ENCODE results near the gene QSOX2.

The QSOX2 gene

GRCh38 chr9:136253246-136254130, 7.9 kb upstream of the QSOX2 start:
- H3K4me3 ChIP-seq (ENCODE audit: low read depth, low read length): no peak overlapping the region
- H3K27me3 ChIP-seq (ENCODE audit: control insufficient read depth, insufficient read depth, low read length): no peaks in the 10 kb centered on the region
- no peak overlapping the region for H3K27ac ChIP-seq (ENCODE audit: low read depth, low read length)
- no peak overlapping the region for H3K9ac ChIP-seq (ENCODE audit: low read depth, low read length)
- no peaks in the 10 kb centered on the region for H3K36me3 ChIP-seq (ENCODE audit: control insufficient read depth, insufficient read depth, low read length)
- H3K4me1 ChIP-seq (ENCODE audit: control insufficient read depth, insufficient read depth, low read length): no peaks in the 10 kb centered on the region
- no peaks in the 10 kb centered on the region for H3K9me3 ChIP-seq (ENCODE audit: control insufficient read depth, insufficient read depth, low read length)

DNA sequence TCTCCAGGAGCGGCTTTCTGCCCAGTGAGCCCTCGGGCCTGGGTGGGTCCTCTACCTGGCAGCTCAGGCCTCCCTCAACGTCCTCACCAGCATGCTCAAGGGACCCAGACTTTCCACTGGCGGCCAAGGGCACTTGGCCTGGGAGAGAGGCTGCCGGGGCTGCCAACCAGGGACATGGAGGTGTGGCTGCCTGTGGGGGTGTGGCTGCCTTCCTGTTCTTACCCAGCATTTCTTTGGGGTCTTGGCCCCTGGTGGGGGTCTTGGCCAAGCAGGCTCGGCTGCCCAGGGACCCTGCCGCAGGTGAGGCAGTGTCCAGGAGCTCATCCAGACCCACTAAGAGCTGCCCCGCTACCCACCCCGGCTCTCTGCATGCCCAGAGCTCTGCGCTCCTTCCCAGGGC, 7.2 kb upstream of the QSOX2 start:
- Histone ChIP-seq H3K4me1 (ENCODE audit: control insufficient read depth, insufficient read depth, low read length) (peaks cover 3% of the 10 kb centered on the region; the same call in 1 of the 2 replicates), H3K27ac (ENCODE audit: low read depth, low read length) (no peak overlapping the region), H3K4me3 (ENCODE audit: low read depth, low read length) (no peak overlapping the region), H3K36me3 (ENCODE audit: control insufficient read depth, insufficient read depth, low read length) (no peaks in the 10 kb centered on the region), H3K9ac (ENCODE audit: low read depth, low read length) (no peak overlapping the region), H3K27me3 (ENCODE audit: control insufficient read depth, insufficient read depth, low read length) (no peaks in the 10 kb centered on the region), H3K9me3 (ENCODE audit: control insufficient read depth, insufficient read depth, low read length) (no peaks in the 10 kb centered on the region)

DNA sequence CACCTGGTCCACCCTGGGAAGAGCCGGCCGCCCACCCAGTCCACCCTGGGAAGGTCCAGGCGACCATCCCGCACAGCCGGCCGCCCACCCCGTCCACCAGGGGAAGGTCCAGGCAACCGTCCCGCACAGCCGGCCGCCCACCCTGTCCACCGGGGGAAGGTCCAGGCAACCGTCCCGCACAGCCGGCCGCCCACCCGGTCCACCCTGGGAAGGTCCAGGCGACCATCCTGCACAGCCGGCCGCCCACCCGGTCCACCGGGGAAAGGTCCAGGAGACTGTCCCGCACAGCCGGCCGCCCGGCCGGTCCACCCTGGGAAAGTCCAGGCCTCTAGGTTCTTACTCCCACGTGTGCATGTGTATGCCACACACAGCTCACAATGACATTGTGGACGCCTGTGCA, 6.7 kb upstream of the QSOX2 start:
- Histone ChIP-seq H3K27ac (ENCODE audit: low read depth, low read length) (no peak overlapping the region), H3K27me3 (ENCODE audit: control insufficient read depth, insufficient read depth, low read length) (no peaks in the 10 kb centered on the region), H3K4me1 (ENCODE audit: control insufficient read depth, insufficient read depth, low read length) (peaks cover 6% of the 10 kb centered on the region; the same call in 1 of the 2 replicates), H3K36me3 (ENCODE audit: control insufficient read depth, insufficient read depth, low read length) (no peaks in the 10 kb centered on the region), H3K9me3 (ENCODE audit: control insufficient read depth, insufficient read depth, low read length) (no peaks in the 10 kb centered on the region), H3K9ac (ENCODE audit: low read depth, low read length) (no peak overlapping the region), H3K4me3 (ENCODE audit: low read depth, low read length) (no peak overlapping the region)

GRCh38 chr9:136251264-136252115, 5.9 kb upstream of the QSOX2 start:
- no peaks in the 10 kb centered on the region for H3K27me3 ChIP-seq (ENCODE audit: control insufficient read depth, insufficient read depth, low read length)
- H3K36me3 ChIP-seq (ENCODE audit: control insufficient read depth, insufficient read depth, low read length): no peaks in the 10 kb centered on the region
- no peak overlapping the region for H3K9ac ChIP-seq (ENCODE audit: low read depth, low read length)
- no peak overlapping the region for H3K27ac ChIP-seq (ENCODE audit: low read depth, low read length)
- H3K9me3 ChIP-seq (ENCODE audit: control insufficient read depth, insufficient read depth, low read length): no peaks in the 10 kb centered on the region
- H3K4me1 ChIP-seq (ENCODE audit: control insufficient read depth, insufficient read depth, low read length): peaks cover 6% of the 10 kb centered on the region; the same call in 1 of the 2 replicates
- no peak overlapping the region for H3K4me3 ChIP-seq (ENCODE audit: low read depth, low read length)

DNA sequence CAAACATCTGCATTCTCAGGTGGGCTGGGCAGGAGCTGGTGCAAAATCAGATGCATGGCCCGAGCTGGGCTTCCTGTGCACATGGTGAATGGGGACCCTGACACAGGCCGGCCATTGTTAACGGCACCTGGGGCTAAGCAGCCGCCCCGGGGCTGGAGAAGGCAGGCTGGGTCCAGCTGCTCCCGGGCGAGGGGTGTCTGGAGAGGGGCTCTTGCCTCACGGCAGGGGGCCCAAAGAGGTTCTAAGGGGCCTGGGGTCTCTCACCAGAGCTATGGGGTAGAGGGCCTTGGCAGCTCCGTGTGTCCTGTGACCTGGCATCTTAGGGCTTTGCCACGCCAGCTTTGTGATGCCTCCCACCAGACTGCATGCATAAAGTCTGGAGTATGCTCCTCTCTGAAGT, 5.1 kb upstream of the QSOX2 start:
- Histone ChIP-seq H3K9me3 (ENCODE audit: control insufficient read depth, insufficient read depth, low read length) (no peaks in the 10 kb centered on the region), H3K27ac (ENCODE audit: low read depth, low read length) (no peak overlapping the region), H3K4me1 (ENCODE audit: control insufficient read depth, insufficient read depth, low read length) (peaks cover 10% of the 10 kb centered on the region; the same call in 1 of the 2 replicates), H3K27me3 (ENCODE audit: control insufficient read depth, insufficient read depth, low read length) (no peaks in the 10 kb centered on the region), H3K4me3 (ENCODE audit: low read depth, low read length) (no peak overlapping the region), H3K9ac (ENCODE audit: low read depth, low read length) (no peak overlapping the region), H3K36me3 (ENCODE audit: control insufficient read depth, insufficient read depth, low read length) (no peaks in the 10 kb centered on the region)

DNA sequence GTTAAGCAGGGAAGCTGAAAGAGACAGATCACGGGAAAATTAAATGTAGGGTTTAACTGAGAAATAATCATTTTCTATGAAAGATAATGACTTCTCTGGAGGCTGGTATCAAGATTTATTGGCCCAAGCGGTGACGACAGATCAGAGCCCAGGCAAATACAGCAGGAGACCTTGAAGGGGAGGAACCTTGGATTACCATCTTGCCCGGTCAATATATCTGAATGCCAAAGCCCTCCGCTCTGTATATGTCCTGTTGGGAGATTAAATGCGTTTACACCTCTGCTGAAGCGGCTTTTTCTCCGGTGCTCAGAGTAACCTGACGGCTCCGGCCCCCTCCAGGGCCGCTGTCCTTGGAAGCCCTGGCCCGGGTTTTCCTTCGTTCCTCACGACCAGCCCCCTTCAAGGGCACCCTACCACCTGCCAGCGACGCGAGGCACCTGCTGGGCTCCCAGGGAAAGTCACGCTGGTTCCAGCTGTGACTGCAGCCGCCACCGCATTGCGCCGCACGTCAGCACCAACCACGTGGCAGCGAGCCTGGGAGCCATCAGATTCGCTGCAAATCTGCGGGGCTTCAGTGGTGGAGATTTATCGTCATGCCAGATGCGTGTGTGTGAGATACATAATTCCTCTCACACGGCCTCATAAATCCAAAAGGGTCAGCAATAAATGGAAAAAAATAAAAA, 4.4 kb upstream of the QSOX2 start:
- Histone ChIP-seq H3K27ac (ENCODE audit: low read depth, low read length) (no peak overlapping the region), H3K27me3 (ENCODE audit: control insufficient read depth, insufficient read depth, low read length) (no peaks in the 10 kb centered on the region), H3K9me3 (ENCODE audit: control insufficient read depth, insufficient read depth, low read length) (no peaks in the 10 kb centered on the region), H3K36me3 (ENCODE audit: control insufficient read depth, insufficient read depth, low read length) (no peaks in the 10 kb centered on the region), H3K9ac (ENCODE audit: low read depth, low read length) (no peak overlapping the region), H3K4me3 (ENCODE audit: low read depth, low read length) (no peak overlapping the region), H3K4me1 (ENCODE audit: control insufficient read depth, insufficient read depth, low read length) (peaks cover 10% of the 10 kb centered on the region; the same call in 1 of the 2 replicates)

DNA sequence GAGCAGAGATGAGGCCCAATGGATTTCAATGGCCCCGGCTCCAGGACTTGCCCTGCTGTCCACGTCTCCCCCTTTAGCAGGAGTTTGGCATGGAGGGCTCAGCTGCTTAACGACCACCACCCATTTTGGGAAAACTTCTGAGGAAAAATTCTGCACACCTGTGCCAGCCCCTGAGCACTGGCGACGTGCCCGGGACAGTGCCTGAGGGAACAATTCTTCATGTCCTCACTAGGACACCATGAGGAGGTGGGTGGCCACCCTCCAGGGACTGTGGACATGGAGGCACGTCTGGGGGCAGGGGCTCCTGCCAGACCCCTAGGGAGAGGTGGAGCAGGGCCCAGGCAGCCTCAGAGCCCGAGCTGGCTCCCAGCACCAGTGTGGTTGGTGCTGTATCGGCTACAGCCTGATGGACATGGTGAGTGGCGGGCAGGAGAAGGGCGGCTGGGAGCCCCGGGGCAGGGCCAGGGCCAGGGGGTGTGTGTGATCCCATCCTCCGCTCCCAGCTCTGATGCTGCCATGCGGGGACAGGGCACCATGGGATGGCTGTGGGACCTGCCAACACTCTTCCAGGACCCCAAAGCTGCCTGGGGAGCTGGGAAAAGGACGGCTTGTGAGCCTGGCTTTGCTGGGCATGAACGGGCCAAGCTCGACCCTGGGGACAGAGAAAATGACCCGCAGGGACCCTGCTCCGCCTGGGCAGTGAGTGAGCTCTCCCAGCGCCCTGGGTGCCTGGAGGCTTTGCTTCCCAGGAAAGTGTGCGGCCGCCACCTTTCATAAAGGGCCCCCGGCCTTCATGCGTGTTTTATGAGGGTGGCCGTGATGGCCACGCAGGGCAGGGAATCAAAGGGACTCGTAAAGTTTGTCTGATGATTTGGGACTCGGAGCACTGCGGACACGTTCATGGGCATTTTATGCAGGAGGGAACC, 3.6 kb upstream of the QSOX2 start:
- Histone ChIP-seq H3K9ac (ENCODE audit: low read depth, low read length) (no peak overlapping the region), H3K36me3 (ENCODE audit: control insufficient read depth, insufficient read depth, low read length) (no peaks in the 10 kb centered on the region), H3K4me1 (ENCODE audit: control insufficient read depth, insufficient read depth, low read length) (peaks cover 18% of the 10 kb centered on the region), H3K27ac (ENCODE audit: low read depth, low read length) (no peak overlapping the region), H3K4me3 (ENCODE audit: low read depth, low read length) (no peak overlapping the region), H3K27me3 (ENCODE audit: control insufficient read depth, insufficient read depth, low read length) (no peaks in the 10 kb centered on the region), H3K9me3 (ENCODE audit: control insufficient read depth, insufficient read depth, low read length) (no peaks in the 10 kb centered on the region)

- H3K27me3 ChIP-seq (ENCODE audit: control insufficient read depth, insufficient read depth, low read length): no peaks in the 10 kb centered on the region
- no peaks in the 10 kb centered on the region for H3K9me3 ChIP-seq (ENCODE audit: control insufficient read depth, insufficient read depth, low read length)
- no peak overlapping the region for H3K27ac ChIP-seq (ENCODE audit: low read depth, low read length)
- H3K9ac ChIP-seq (ENCODE audit: low read depth, low read length): no peak overlapping the region
- H3K36me3 ChIP-seq (ENCODE audit: control insufficient read depth, insufficient read depth, low read length): no peaks in the 10 kb centered on the region
- H3K4me1 ChIP-seq (ENCODE audit: control insufficient read depth, insufficient read depth, low read length): peaks cover 29% of the 10 kb centered on the region
- no peak overlapping the region for H3K4me3 ChIP-seq (ENCODE audit: low read depth, low read length)
Observed at GRCh38 chr9:136247947-136248637, 2.5 kb upstream of the QSOX2 start.

- H3K9me3 ChIP-seq (ENCODE audit: control insufficient read depth, insufficient read depth, low read length): no peaks in the 10 kb centered on the region
- H3K4me1 ChIP-seq (ENCODE audit: control insufficient read depth, insufficient read depth, low read length): peaks cover 34% of the 10 kb centered on the region
- no peak overlapping the region for H3K27ac ChIP-seq (ENCODE audit: low read depth, low read length)
- no peaks in the 10 kb centered on the region for H3K27me3 ChIP-seq (ENCODE audit: control insufficient read depth, insufficient read depth, low read length)
- no peaks in the 10 kb centered on the region for H3K36me3 ChIP-seq (ENCODE audit: control insufficient read depth, insufficient read depth, low read length)
- no peak overlapping the region for H3K9ac ChIP-seq (ENCODE audit: low read depth, low read length)
- no peak overlapping the region for H3K4me3 ChIP-seq (ENCODE audit: low read depth, low read length)
Observed at GRCh38 chr9:136247551-136247916, 1.9 kb upstream of the QSOX2 start.
